H1 (cell line): ENCODE measurements around the gene TSTD2. TPM values are rescaled to one million over a fixed set of nuclear protein-coding genes. Genes with fewer than 3 reads are reported as not detected.
A peak's percentile ranks its signal among the peaks of the same experiment; 100 is the strongest.

Experiments
- CHD7 ChIP-seq: fragments of 300-600 bp; sonication (generic); IDR thresholded peaks from 2 replicates; pipeline ENCODE4 v1.7.1; 2012; ENCODE audit warnings: low read length, moderate library complexity, mild to moderate bottlenecking, inconsistent platforms; ENCODE audit not compliant: insufficient replicate concordance
- CREB1 ChIP-seq: IDR thresholded peaks from 2 replicates; pipeline ENCODE4 v1.6.1; 2012; ENCODE audit warnings: inconsistent platforms
- EGR1 ChIP-seq: IDR thresholded peaks from 2 replicates; pipeline ENCODE4 v1.6.1; 2011; ENCODE audit warnings: low read depth, low read length, borderline replicate concordance
- FOSL1 ChIP-seq: IDR thresholded peaks from 2 replicates; pipeline ENCODE4 v1.6.1; 2011; ENCODE audit warnings: mild to moderate bottlenecking, low read depth, low read length, moderate library complexity; ENCODE audit not compliant: insufficient read depth
- HDAC6 ChIP-seq: IDR thresholded peaks from one replicate; pipeline ENCODE4 v1.7.1; 2012; ENCODE audit warnings: low read depth, mild to moderate bottlenecking, inconsistent platforms, low read length, moderate library complexity
- JUND ChIP-seq: IDR thresholded peaks from 2 replicates; pipeline ENCODE4 v1.6.1; 2011; ENCODE audit warnings: mild to moderate bottlenecking, improper control_type of control experiment, low read length
- MAX ChIP-seq: IDR thresholded peaks from 2 replicates; pipeline ENCODE4 v1.6.1; 2012; ENCODE audit warnings: inconsistent platforms
- NRF1 ChIP-seq: IDR thresholded peaks from 2 replicates; pipeline ENCODE4 v1.6.1; 2011; ENCODE audit warnings: mild to moderate bottlenecking, low read depth, low read length, improper control_type of control experiment
- RFX5 ChIP-seq: IDR thresholded peaks from 2 replicates; pipeline ENCODE4 v1.6.1; 2011; ENCODE audit warnings: low read depth, low read length, improper control_type of control experiment, borderline replicate concordance
- SP2 ChIP-seq: IDR thresholded peaks from 2 replicates; pipeline ENCODE4 v1.6.1; 2012; ENCODE audit warnings: mild to moderate bottlenecking, low read length, inconsistent platforms
- polyA plus RNA-seq, 7 experiments: library from polyadenylated mRNA; depleted of rRNA in 3 of 7; stranded (reverse) in 5 of 7; unstranded in 2 of 7; fragments of >200 nt in 5 of 7; fragments of 200-250 nt in 2 of 7; gene quantifications; 1 replicate in 5 of 7; 2 replicates in 1 of 7; 4 replicates in 1 of 7; pipeline versions ENCODE4 v1.2.1 to v1.2.3, GENCODE V29; 2011 to 2013; ENCODE audit warnings: missing spikeins in 2 of 7, mixed read lengths in 2 of 7
- total RNA-seq: library from RNA; stranded (reverse); fragmentation: NEBNext Ultra II Directional; extraction: Animal tissue kit (Norgen Biotek cat#: 25700); gene quantifications from 2 replicates; pipeline ENCODE4 v1.2.1, GENCODE V29; 2021

TSTD2 gene
- total and polyA plus RNA-seq, 2 of the 8 experiments (the other 6 are each of a cell fraction or from before 2014, with no cell fraction given): 16.1 to 17.5 TPM

GRCh38 chr9:97632985-97633858 is at the start of gene TSTD2, which contains the start of gene NCBP1 (continued):
- TF ChIP-seq CHD7: no peak
- TF ChIP-seq SP2: peak; percentile 74
- no peak for TF ChIP-seq HDAC6
- peak; percentile 92 for TF ChIP-seq CREB1
- peak; percentile 38 for TF ChIP-seq NRF1
- peak; percentile 96 for TF ChIP-seq MAX
- TF ChIP-seq JUND: no peak
- TF ChIP-seq EGR1: peak; percentile 58; the same call in 1 of the 2 replicates
- 0 out of 2 replicates have a peak, but pooled peaks have one; percentile 8 for TF ChIP-seq RFX5
- TF ChIP-seq FOSL1: no peak
